Peyer's patch (tissue), 4 donors: ENCODE measurements around the gene NACC1. TPM values are rescaled to one million over a fixed set of nuclear protein-coding genes. Genes with fewer than 3 reads are reported as not detected.

Source experiments
- DNase-seq, 3 donors: peaks; one replicate each; pipeline ENCODE4 v3.0.0-alpha.2; 2017 to 2019
- H3K27ac ChIP-seq, 4 donors: fragments of 200-600 bp; sonication (generic); one replicate each; pipeline ENCODE4 v1.5.1; 2016 to 2019
- H3K27me3 ChIP-seq, 2 donors: fragments of 200-600 bp; sonication (generic); one replicate each; pipeline ENCODE4 v1.5.1; 2019
- H3K36me3 ChIP-seq, 3 donors: fragments of 200-600 bp; sonication (generic); one replicate each; pipeline ENCODE4 v1.5.1; 2016 to 2019
- H3K4me1 ChIP-seq, 4 donors: fragments of 200-600 bp; sonication (generic); one replicate each; pipeline ENCODE4 v1.5.1; 2016 to 2019
- H3K4me3 ChIP-seq, 4 donors: fragments of 200-600 bp; sonication (generic); 1 replicate in 3 of 4; 2 replicates in 1 of 4; pipeline ENCODE4 v1.5.1; 2016 to 2019; ENCODE audit warnings: mild to moderate bottlenecking in 1 of 4
- H3K9me3 ChIP-seq, 4 donors: fragments of 200-600 bp; sonication (generic); one replicate each; pipeline ENCODE4 v1.5.1; 2016 to 2019; ENCODE audit warnings: mild to moderate bottlenecking in 1 of 4
- POLR2A ChIP-seq, 2 donors: fragments of 450-650 bp; IDR thresholded peaks; one replicate each; pipeline ENCODE4 v1.5.1; 2017; ENCODE audit warnings: antibody characterized with exemption in 2 of 2, mild to moderate bottlenecking in 2 of 2, moderate library complexity in 2 of 2
- total RNA-seq, 4 donors: library from RNA; depleted of rRNA; stranded (reverse); fragments of >200 nt; gene quantifications; one replicate each; pipeline ENCODE4 v1.1.0, GENCODE V29; 2016
- TF ChIP-seq, protein P1 (sequence below), 6 experiments: fragments of 450-650 bp in 4 of 6; fragments of 200-600 bp in 2 of 6; sonication (generic) in 1 of 6; IDR thresholded peaks; one replicate each; pipeline ENCODE4 v1.5.1; 2017 to 2019; ENCODE audit warnings: antibody characterized with exemption in 6 of 6, mild to moderate bottlenecking in 3 of 6, moderate library complexity in 1 of 6

The NACC1 gene
- total RNA-seq, 4 donors from 2014 or later: 21.5 to 48.0 (median 37.1) TPM

DNA sequence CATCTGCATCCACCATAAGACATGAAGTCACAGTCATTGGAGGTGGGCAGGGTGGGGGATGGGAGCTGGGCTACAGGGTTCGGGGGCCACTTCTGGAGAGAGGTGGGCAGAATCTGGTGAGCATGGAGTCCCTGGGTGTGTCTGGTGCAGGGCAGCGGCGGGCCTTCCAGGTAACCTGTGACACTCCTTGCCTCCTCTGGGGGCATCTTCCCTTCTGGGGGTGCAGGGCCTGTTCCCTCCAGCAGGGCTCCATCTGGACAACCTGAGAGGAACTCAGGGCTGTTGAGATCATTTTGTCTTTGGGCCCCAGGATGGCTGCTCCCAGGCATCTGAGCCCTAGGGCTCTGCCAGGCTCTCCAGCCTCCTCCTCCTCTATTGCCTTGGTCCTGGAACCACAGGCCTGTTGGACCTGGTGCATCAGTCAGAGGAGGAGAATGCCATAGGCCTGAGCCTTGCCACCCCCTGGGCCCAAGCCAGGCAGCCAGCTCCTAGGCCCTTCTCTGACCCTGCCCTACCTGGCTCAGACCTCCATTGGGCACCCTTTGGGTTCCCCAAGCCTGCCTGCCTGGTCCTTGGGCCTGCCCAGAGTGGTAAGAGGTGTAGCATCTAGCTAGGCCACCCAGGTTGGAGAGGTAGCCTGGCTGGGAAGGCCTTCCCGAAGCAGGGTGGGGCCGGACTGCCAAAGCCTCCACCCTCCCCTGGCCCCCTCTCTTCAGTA is 28.8 kb upstream of the NACC1 start:
- H3K36me3 ChIP-seq: peaks cover 0 to 10% (median 0%) of the 10 kb centered on the region in 3 donors
- no peak for DNase-seq
- TF ChIP-seq, protein P1, sequence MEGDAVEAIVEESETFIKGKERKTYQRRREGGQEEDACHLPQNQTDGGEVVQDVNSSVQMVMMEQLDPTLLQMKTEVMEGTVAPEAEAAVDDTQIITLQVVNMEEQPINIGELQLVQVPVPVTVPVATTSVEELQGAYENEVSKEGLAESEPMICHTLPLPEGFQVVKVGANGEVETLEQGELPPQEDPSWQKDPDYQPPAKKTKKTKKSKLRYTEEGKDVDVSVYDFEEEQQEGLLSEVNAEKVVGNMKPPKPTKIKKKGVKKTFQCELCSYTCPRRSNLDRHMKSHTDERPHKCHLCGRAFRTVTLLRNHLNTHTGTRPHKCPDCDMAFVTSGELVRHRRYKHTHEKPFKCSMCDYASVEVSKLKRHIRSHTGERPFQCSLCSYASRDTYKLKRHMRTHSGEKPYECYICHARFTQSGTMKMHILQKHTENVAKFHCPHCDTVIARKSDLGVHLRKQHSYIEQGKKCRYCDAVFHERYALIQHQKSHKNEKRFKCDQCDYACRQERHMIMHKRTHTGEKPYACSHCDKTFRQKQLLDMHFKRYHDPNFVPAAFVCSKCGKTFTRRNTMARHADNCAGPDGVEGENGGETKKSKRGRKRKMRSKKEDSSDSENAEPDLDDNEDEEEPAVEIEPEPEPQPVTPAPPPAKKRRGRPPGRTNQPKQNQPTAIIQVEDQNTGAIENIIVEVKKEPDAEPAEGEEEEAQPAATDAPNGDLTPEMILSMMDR (IDR thresholded peaks at IDR 0.05): peak in 3 of 6 experiments; percentile 7 to 15 (median 12)
- TF ChIP-seq POLR2A (IDR thresholded peaks at IDR 0.05): no peak
- H3K9me3 ChIP-seq: no peaks in the 10 kb centered on the region
- no peak overlapping the region for H3K4me3 ChIP-seq
- H3K27ac ChIP-seq: peak overlapping the region in 1 of 4 donors; percentile 1
- H3K27me3 ChIP-seq: no peaks in the 10 kb centered on the region
- H3K4me1 ChIP-seq: peaks cover 0 to 34% (median 4%) of the 10 kb centered on the region in 4 donors

GRCh38 chr19:13089857-13090507 is 28.1 kb upstream of the NACC1 start:
- no peak for TF ChIP-seq POLR2A (IDR thresholded peaks at IDR 0.05)
- TF ChIP-seq, protein P1 (IDR thresholded peaks at IDR 0.05): no peak
- Histone ChIP-seq H3K27me3 (no peaks in the 10 kb centered on the region), H3K4me3 (no peak overlapping the region), H3K27ac (peak overlapping the region in 1 of 4 donors; percentile 1), H3K4me1 (peaks cover 0 to 41% (median 8%) of the 10 kb centered on the region in 4 donors), H3K36me3 (peaks cover 0 to 12% (median 0%) of the 10 kb centered on the region in 3 donors), H3K9me3 (no peaks in the 10 kb centered on the region)
- DNase-seq: no peak

DNA sequence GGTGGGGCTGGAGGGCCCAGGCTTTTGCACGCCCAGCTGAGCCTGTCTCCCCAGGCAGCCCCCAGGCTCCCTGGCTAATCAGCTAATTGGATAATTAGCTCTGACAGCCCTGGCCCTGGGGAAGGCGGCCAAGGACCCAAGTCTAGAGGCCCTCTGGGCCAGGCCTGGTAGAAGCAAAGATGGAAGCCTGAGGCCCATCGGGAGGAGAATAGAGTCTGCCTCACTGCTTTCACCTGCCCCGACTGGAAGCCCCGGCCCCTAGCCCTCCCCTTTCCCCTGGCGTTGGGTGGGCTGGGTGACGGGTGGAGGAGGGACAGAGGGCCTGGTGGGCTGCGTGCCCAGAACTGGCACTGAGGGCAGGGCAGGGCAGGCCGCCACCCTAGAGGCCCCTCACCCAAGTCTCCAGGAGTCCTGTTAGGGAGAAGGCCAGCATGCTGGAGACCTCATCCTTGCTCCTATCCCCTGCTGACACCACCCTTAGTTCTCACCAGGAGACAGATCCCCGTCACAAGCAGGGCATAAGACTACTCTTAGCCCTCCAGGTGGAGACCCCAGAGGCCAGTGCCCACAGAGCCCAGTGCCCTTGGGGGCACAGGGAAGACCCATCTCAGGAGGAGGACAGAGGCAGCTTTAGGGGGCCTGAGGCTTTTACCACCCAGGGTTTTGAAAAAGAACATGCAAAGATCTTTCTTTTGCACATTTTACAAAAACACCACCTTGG is 27.4 kb upstream of the NACC1 start:
- TF ChIP-seq, protein P1 (IDR thresholded peaks at IDR 0.05): no peak
- TF ChIP-seq POLR2A (IDR thresholded peaks at IDR 0.05): no peak
- no peaks in the 10 kb centered on the region for H3K27me3 ChIP-seq
- H3K4me3 ChIP-seq: no peak overlapping the region
- H3K36me3 ChIP-seq: peaks cover 0 to 18% (median 0%) of the 10 kb centered on the region in 3 donors
- H3K9me3 ChIP-seq: no peaks in the 10 kb centered on the region
- H3K4me1 ChIP-seq: peaks cover 0 to 41% (median 9%) of the 10 kb centered on the region in 4 donors
- no peak for DNase-seq
- peak overlapping the region in 1 of 4 donors; percentile 66 for H3K27ac ChIP-seq

- peak overlapping the region in 2 of 4 donors; percentile 30 to 66 for H3K27ac ChIP-seq
- no peaks in the 10 kb centered on the region for H3K9me3 ChIP-seq
- H3K27me3 ChIP-seq: no peaks in the 10 kb centered on the region
- peaks cover 0 to 37% (median 11%) of the 10 kb centered on the region in 4 donors for H3K4me1 ChIP-seq
- no peak overlapping the region for H3K4me3 ChIP-seq
- TF ChIP-seq, protein P1 (IDR thresholded peaks at IDR 0.05): no peak
- TF ChIP-seq POLR2A (IDR thresholded peaks at IDR 0.05): no peak
- no peak for DNase-seq
- peaks cover 0 to 18% (median 0%) of the 10 kb centered on the region in 3 donors for H3K36me3 ChIP-seq
Measured at GRCh38 chr19:13091400-13092157, 26.5 kb upstream of the NACC1 start.

GRCh38 chr19:13092158-13092543 is 25.9 kb upstream of the NACC1 start:
- no peak for DNase-seq
- H3K4me1 ChIP-seq: peaks cover 0 to 37% (median 13%) of the 10 kb centered on the region in 4 donors
- peaks cover 0 to 14% (median 0%) of the 10 kb centered on the region in 3 donors for H3K36me3 ChIP-seq
- H3K9me3 ChIP-seq: no peaks in the 10 kb centered on the region
- peak overlapping the region in 1 of 4 donors; percentile 66 for H3K27ac ChIP-seq
- no peak overlapping the region for H3K4me3 ChIP-seq
- no peaks in the 10 kb centered on the region for H3K27me3 ChIP-seq
- TF ChIP-seq, protein P1 (IDR thresholded peaks at IDR 0.05): no peak
- TF ChIP-seq POLR2A (IDR thresholded peaks at IDR 0.05): no peak
